ENCODE measurements around the gene REPIN1.

Gene REPIN1

GRCh38 chr7:150361402-150361801 is 7.2 kb upstream of the REPIN1 start:
- no peak for DNase-seq

- no peak for DNase-seq
Observed at GRCh38 chr7:150361807-150362621, 6.6 kb upstream of the REPIN1 start.

GRCh38 chr7:150363370-150363769 is 5.3 kb upstream of the REPIN1 start:
- peak; percentile 68 for DNase-seq

- no peak for DNase-seq
Observed at GRCh38 chr7:150363872-150364271, 4.8 kb upstream of the REPIN1 start.

- DNase-seq: no peak
Observed at GRCh38 chr7:150365194-150365593, 3.4 kb upstream of the REPIN1 start.

GRCh38 chr7:150365673-150366398 is 2.8 kb upstream of the REPIN1 start:
- DNase-seq: no peak

- no peak for DNase-seq
Observed at GRCh38 chr7:150367677-150368095, 936 bp upstream of the REPIN1 start.

- DNase-seq: no peak
Observed at GRCh38 chr7:150368884-150369747, 494 bp downstream of the REPIN1 start.

GRCh38 chr7:150369748-150370501 is 1.3 kb downstream of the REPIN1 start:
- no peak for DNase-seq

- DNase-seq: no peak
Observed at GRCh38 chr7:150370612-150371071, 2.0 kb downstream of the REPIN1 start.

- DNase-seq: no peak
Observed at GRCh38 chr7:150371131-150371995, 2.7 kb downstream of the REPIN1 start.

- DNase-seq: no peak
Observed at GRCh38 chr7:150371996-150372270, 3.3 kb downstream of the REPIN1 start.

GRCh38 chr7:150372271-150373048 is 3.8 kb downstream of the REPIN1 start:
- no peak for DNase-seq

- no peak for DNase-seq
Observed at GRCh38 chr7:150373049-150373801, 4.6 kb downstream of the REPIN1 start.

- no peak for DNase-seq
Observed at GRCh38 chr7:150374026-150374425, 5.4 kb downstream of the REPIN1 start.

- DNase-seq: no peak
Observed at GRCh38 chr7:150374472-150374871, 5.8 kb downstream of the REPIN1 start.

GRCh38 chr7:150375662-150376521 is 7.3 kb downstream of the REPIN1 start:
- no peak for DNase-seq

GRCh38 chr7:150376560-150376959 is 7.9 kb downstream of the REPIN1 start:
- no peak for DNase-seq

- no peak for DNase-seq
Observed at GRCh38 chr7:150377196-150377595, 8.6 kb downstream of the REPIN1 start.

All from NCI-H1694 (cell line).